HepG2 (cell line): ENCODE measurements around the gene CCDC88A. TPM values are rescaled to one million over a fixed set of nuclear protein-coding genes. Genes with fewer than 3 reads are reported as not detected.

Experiments
- ARNTL ChIP-seq: sonication (generic); formaldehyde crosslinking; IDR thresholded peaks from 2 replicates; pipeline ENCODE4 v1.4.0; 2020; ENCODE audit warnings: mild to moderate bottlenecking, missing genetic modification reagents
- BCL3 ChIP-seq: sonication (generic); formaldehyde crosslinking; IDR thresholded peaks from 2 replicates; pipeline ENCODE4 v1.5.1; 2020; ENCODE audit warnings: mild to moderate bottlenecking, missing genetic modification reagents, moderate library complexity
- IKZF4 ChIP-seq: sonication (generic); formaldehyde crosslinking; IDR thresholded peaks from 2 replicates; pipeline ENCODE4 v1.5.1; 2020; ENCODE audit warnings: borderline replicate concordance, mild to moderate bottlenecking, low read depth, missing genetic modification reagents; ENCODE audit errors: not compliant biosample characterization
- KAT8 ChIP-seq: IDR thresholded peaks from 2 replicates; pipeline ENCODE4 v1.6.1; 2016; ENCODE audit warnings: missing genetic modification reagents, missing compliant biosample characterization
- KDM2A ChIP-seq: sonication (generic); formaldehyde crosslinking; IDR thresholded peaks from 2 replicates; pipeline ENCODE4 v1.4.0; 2020; ENCODE audit warnings: low read depth, missing genetic modification reagents, borderline replicate concordance
- KDM5B ChIP-seq: sonication (generic); formaldehyde crosslinking; IDR thresholded peaks from 2 replicates; pipeline ENCODE4 v1.4.0; 2020; ENCODE audit warnings: missing genetic modification reagents, mild to moderate bottlenecking, borderline replicate concordance
- MLLT10 ChIP-seq: sonication (generic); formaldehyde crosslinking; IDR thresholded peaks from 2 replicates; pipeline ENCODE4 v1.4.0; 2020; ENCODE audit warnings: missing genetic modification reagents
- POGZ ChIP-seq: sonication (generic); formaldehyde crosslinking; IDR thresholded peaks from 2 replicates; pipeline ENCODE4 v1.4.0; 2020; ENCODE audit warnings: mild to moderate bottlenecking, missing genetic modification reagents
- TBX2 ChIP-seq: sonication (generic); formaldehyde crosslinking; IDR thresholded peaks from 2 replicates; pipeline ENCODE4 v1.5.0; 2020; ENCODE audit warnings: missing genetic modification reagents, mild to moderate bottlenecking, borderline replicate concordance
- ZFP36L2 ChIP-seq: sonication (generic); formaldehyde crosslinking; IDR thresholded peaks from 2 replicates; pipeline ENCODE4 v1.4.0; 2020; ENCODE audit warnings: missing genetic modification reagents
- ZFY ChIP-seq: sonication (generic); formaldehyde crosslinking; IDR thresholded peaks from 2 replicates; pipeline ENCODE4 v1.4.0; 2020; ENCODE audit warnings: missing genetic modification reagents
- ZNF12 ChIP-seq: sonication (generic); formaldehyde crosslinking; IDR thresholded peaks from 2 replicates; pipeline ENCODE4 v1.5.0; 2020; ENCODE audit warnings: missing genetic modification reagents
- ZNF34 ChIP-seq: sonication (generic); formaldehyde crosslinking; IDR thresholded peaks from 2 replicates; pipeline ENCODE4 v1.4.0; 2020; ENCODE audit warnings: mild to moderate bottlenecking, missing genetic modification reagents, borderline replicate concordance
- ZNF451 ChIP-seq: sonication (generic); formaldehyde crosslinking; IDR thresholded peaks from 2 replicates; pipeline ENCODE4 v1.5.0; 2020; ENCODE audit warnings: mild to moderate bottlenecking, missing genetic modification reagents
- ZNF547 ChIP-seq: sonication (generic); formaldehyde crosslinking; IDR thresholded peaks from 2 replicates; pipeline ENCODE4 v1.5.1; 2020; ENCODE audit warnings: mild to moderate bottlenecking, missing genetic modification reagents
- ZNF564 ChIP-seq: sonication (generic); formaldehyde crosslinking; IDR thresholded peaks from 2 replicates; pipeline ENCODE4 v1.8.1; 2023; ENCODE audit warnings: mild to moderate bottlenecking, missing genetic modification reagents
- ZNF839 ChIP-seq: sonication (generic); formaldehyde crosslinking; IDR thresholded peaks from 2 replicates; pipeline ENCODE4 v1.4.0; 2020; ENCODE audit warnings: missing genetic modification reagents, mild to moderate bottlenecking, borderline replicate concordance
- polyA plus RNA-seq, 8 experiments: library from polyadenylated mRNA; depleted of rRNA in 3 of 8; stranded (reverse) in 7 of 8; unstranded in 1 of 8; fragments of >200 nt; fragmentation: Illumina TruSeq in 4 of 8; extraction: Trizol in 4 of 8; gene quantifications; 2 replicates each; pipeline versions ENCODE4 v1.2.1 to v1.2.3, GENCODE V29; 2011 to 2016; ENCODE audit warnings: low read depth in 4 of 8, missing spikeins in 1 of 8, mixed read lengths in 1 of 8; ENCODE audit not compliant: insufficient read depth in 1 of 8
- total RNA-seq, 5 experiments: library from RNA; depleted of rRNA; stranded (reverse); fragments of >200 nt; fragmentation: Illumina TruSeq; extraction: Trizol; gene quantifications; 2 replicates each; pipeline ENCODE4 v1.2.3, GENCODE V29; 2016; ENCODE audit warnings: low read depth in 1 of 5
- TF ChIP-seq, protein P1 (sequence below): sonication (generic); formaldehyde crosslinking; IDR thresholded peaks from 2 replicates; pipeline ENCODE4 v1.9.0; 2022; ENCODE audit warnings: missing genetic modification reagents, mild to moderate bottlenecking, borderline replicate concordance
- TF ChIP-seq, protein P2 (sequence below): sonication (generic); formaldehyde crosslinking; IDR thresholded peaks from 2 replicates; pipeline ENCODE4 v1.8.0; 2022; ENCODE audit warnings: missing genetic modification reagents, mild to moderate bottlenecking, borderline replicate concordance
- TF ChIP-seq, protein P3 (sequence below): sonication (generic); formaldehyde crosslinking; IDR thresholded peaks from 2 replicates; pipeline ENCODE4 v1.4.0; 2020; ENCODE audit warnings: missing genetic modification reagents

CCDC88A gene
- total and polyA plus RNA-seq, 2 of the 13 experiments (the other 11 are each of a cell fraction or from before 2014, with no cell fraction given), result 43.2 to 84.1 TPM

GRCh38 chr2:55437515-55438390 lies 18.1 kb upstream of the CCDC88A start (continued):
- TF ChIP-seq, protein P1, sequence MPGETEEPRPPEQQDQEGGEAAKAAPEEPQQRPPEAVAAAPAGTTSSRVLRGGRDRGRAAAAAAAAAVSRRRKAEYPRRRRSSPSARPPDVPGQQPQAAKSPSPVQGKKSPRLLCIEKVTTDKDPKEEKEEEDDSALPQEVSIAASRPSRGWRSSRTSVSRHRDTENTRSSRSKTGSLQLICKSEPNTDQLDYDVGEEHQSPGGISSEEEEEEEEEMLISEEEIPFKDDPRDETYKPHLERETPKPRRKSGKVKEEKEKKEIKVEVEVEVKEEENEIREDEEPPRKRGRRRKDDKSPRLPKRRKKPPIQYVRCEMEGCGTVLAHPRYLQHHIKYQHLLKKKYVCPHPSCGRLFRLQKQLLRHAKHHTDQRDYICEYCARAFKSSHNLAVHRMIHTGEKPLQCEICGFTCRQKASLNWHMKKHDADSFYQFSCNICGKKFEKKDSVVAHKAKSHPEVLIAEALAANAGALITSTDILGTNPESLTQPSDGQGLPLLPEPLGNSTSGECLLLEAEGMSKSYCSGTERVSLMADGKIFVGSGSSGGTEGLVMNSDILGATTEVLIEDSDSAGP, result peak; percentile 60; the same call in 1 of the 2 replicates
- peak; percentile 65; the same call in 1 of the 2 replicates for TF ChIP-seq KDM2A (CRISPR knock-in tag)
- no peak for TF ChIP-seq ZFP36L2 (CRISPR knock-in tag)
- 0 out of 2 replicates have a peak, but pooled peaks have one; percentile 37 for TF ChIP-seq BCL3
- TF ChIP-seq MLLT10, result no peak
- TF ChIP-seq KAT8 (CRISPR knock-in tag), result 0 out of 2 replicates have a peak, but pooled peaks have one; percentile 2
- 0 out of 2 replicates have a peak, but pooled peaks have one; percentile 12 for TF ChIP-seq POGZ (CRISPR knock-in tag)
- TF ChIP-seq ZNF34 (CRISPR knock-in tag), result no peak
- TF ChIP-seq ZNF547 (CRISPR knock-in tag), result 0 out of 2 replicates have a peak, but pooled peaks have one; percentile 43
- TF ChIP-seq ZNF564 (CRISPR knock-in tag), result 0 out of 2 replicates have a peak, but pooled peaks have one; percentile 59
- TF ChIP-seq ZNF12 (CRISPR knock-in tag), result peak; percentile 98
- no peak for TF ChIP-seq ARNTL (CRISPR knock-in tag)
- peak; percentile 73; the same call in 1 of the 2 replicates for TF ChIP-seq ZNF839 (CRISPR knock-in tag)
- peak; percentile 41; the same call in 1 of the 2 replicates for TF ChIP-seq TBX2 (CRISPR knock-in tag)
- TF ChIP-seq, protein P2, sequence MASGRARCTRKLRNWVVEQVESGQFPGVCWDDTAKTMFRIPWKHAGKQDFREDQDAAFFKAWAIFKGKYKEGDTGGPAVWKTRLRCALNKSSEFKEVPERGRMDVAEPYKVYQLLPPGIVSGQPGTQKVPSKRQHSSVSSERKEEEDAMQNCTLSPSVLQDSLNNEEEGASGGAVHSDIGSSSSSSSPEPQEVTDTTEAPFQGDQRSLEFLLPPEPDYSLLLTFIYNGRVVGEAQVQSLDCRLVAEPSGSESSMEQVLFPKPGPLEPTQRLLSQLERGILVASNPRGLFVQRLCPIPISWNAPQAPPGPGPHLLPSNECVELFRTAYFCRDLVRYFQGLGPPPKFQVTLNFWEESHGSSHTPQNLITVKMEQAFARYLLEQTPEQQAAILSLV (CRISPR knock-in tag), result no peak
- TF ChIP-seq ZNF451 (CRISPR knock-in tag), result peak; percentile 35; the same call in 1 of the 2 replicates
- TF ChIP-seq, protein P3, sequence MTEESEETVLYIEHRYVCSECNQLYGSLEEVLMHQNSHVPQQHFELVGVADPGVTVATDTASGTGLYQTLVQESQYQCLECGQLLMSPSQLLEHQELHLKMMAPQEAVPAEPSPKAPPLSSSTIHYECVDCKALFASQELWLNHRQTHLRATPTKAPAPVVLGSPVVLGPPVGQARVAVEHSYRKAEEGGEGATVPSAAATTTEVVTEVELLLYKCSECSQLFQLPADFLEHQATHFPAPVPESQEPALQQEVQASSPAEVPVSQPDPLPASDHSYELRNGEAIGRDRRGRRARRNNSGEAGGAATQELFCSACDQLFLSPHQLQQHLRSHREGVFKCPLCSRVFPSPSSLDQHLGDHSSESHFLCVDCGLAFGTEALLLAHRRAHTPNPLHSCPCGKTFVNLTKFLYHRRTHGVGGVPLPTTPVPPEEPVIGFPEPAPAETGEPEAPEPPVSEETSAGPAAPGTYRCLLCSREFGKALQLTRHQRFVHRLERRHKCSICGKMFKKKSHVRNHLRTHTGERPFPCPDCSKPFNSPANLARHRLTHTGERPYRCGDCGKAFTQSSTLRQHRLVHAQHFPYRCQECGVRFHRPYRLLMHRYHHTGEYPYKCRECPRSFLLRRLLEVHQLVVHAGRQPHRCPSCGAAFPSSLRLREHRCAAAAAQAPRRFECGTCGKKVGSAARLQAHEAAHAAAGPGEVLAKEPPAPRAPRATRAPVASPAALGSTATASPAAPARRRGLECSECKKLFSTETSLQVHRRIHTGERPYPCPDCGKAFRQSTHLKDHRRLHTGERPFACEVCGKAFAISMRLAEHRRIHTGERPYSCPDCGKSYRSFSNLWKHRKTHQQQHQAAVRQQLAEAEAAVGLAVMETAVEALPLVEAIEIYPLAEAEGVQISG (CRISPR knock-in tag), result 0 out of 2 replicates have a peak, but pooled peaks have one; percentile 12
- peak; percentile 41; the same call in 1 of the 2 replicates for TF ChIP-seq ZFY
- 0 out of 2 replicates have a peak, but pooled peaks have one; percentile 30 for TF ChIP-seq KDM5B (CRISPR knock-in tag)
- peak; percentile 65 for TF ChIP-seq IKZF4 (CRISPR knock-in tag)
